IPS-11a (cell line): ENCODE data around the gene GPATCH2.

Source experiments
- H3K4me3 ChIP-seq: one replicate; pipeline ENCODE4 v1.5.1; 2013; ENCODE audit warnings: low read depth, low read length, control low read depth

Gene GPATCH2

DNA sequence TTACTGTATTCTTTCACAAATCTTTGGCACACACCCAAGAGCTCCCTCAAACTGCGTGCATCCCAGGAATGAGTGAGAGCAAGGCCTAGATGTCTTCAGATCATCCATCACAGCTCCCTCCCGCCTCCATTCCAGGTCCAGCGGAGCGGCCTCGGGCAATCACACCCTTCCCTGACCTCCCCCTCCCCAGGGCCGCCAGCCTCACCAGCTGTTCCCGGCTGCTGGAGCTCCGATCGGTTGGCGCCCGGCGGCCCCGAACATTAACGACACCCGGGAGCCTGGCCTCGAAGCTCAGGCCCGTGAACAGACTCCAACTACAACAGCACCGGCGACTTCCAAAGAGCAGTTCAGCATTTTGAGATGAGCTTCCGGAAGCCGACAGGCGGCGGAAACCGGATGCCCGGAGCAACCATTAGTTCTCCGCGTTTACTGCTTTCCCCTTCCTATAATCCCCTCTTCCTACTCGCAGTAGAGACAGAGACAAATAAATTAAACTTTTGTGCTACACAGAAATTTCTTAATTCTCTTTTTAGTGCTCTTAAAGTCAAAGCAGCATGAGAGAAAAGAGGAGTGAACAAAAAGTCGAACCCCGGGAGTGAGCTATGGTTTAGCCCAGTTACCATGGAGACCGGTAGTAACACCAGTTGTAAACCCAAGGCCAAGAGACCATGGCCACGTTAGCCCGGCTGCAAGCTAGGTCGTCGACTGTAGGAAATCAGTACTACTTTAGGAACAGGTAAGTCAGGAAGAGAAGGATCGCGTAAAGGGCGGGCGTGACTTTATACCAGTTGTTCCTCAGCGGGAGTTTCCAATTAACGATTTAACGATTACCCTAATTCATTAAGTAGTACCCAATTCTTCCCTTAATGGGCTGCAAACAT lies at the start of gene GPATCH2, which contains the start of gene SPATA17:
Gene GPATCH2, minus strand, starts transcription at position 380 of the 881 bp plus-strand sequence. Its CDS starts 119 bp downstream, at position 261.
Gene SPATA17, plus strand, starts transcription at position 634 of the 881 bp plus-strand sequence. Its CDS starts 35 bp downstream, at position 669.
- peak within 1 kb of the TSS; percentile 84 for H3K4me3 ChIP-seq

GRCh38 chr1:217674028-217674729 lies 43.3 kb upstream of the GPATCH2 start:
- H3K4me3 ChIP-seq, result no peak overlapping the region

DNA sequence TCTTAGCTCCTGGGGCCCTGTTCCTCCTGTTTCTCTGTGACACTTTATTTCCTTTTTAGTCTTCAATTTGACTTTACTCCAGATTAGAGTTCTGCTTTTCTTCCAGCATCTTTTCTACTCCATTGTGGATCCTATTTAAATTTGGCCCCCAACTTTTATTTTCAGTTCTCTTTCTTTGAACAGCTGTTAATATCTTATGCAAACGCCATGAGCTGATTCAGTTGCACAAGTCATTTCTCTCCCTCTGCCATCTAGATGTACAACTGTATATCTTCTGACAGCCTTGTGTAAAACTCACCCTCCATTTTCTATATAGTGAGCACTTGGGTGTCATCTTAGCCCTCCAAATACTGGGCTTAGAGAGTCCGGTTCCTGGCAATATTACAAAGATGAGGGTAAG lies 42.5 kb upstream of the GPATCH2 start:
- H3K4me3 ChIP-seq, result no peak overlapping the region

DNA sequence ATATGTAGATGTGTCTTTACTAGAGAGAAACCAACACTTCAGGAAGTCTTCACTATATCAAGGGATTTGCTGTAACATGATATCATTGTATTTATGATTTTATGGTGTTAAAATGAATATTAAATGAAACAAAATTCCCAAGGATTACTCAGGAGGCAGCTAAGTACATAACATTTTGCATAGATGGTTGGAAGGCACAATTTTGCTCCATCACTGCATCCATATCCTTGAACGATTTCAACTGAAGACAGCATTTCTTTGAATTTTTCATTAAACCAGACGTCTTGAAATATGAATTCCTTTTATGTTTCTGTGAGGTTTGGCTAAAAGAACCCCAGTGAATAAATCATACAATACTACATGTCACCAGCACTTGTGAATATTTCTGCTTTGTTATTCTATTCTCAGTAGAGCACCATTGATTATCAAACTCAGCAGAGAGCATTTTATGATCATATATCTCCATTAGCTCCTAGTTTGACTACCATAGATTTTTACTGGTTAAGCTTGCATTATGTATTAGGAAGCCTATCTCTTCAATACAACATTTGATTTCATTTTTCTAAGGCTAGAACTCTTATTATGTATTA lies 37.6 kb upstream of the GPATCH2 start:
- H3K4me3 ChIP-seq, result no peak overlapping the region

GRCh38 chr1:217661407-217661806 lies 30.5 kb upstream of the GPATCH2 start:
- H3K4me3 ChIP-seq, result no peak overlapping the region

GRCh38 chr1:217660353-217661062 lies 29.6 kb upstream of the GPATCH2 start:
- H3K4me3 ChIP-seq, result no peak overlapping the region

DNA sequence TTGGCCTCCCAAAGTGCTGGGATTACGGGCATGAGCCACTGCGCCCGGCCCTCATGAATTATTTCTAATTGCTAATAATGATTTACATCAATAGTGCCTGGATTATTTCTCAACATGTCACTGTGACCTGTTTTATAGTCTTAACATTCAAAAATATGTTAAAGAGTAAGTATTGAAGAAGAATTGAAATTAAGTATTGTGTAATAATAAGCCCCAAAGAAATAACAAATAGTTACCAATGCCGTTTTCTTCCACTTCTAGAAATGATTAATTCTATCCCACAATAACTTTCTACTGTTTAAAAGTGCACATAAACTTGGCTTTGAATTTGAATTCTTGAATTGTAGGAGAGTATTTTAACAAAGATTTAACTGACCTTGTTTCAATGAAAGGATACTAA lies 19.8 kb upstream of the GPATCH2 start:
- no peak overlapping the region for H3K4me3 ChIP-seq

- H3K4me3 ChIP-seq, result no peak overlapping the region
These were observed 16.9 kb upstream of the GPATCH2 start for GRCh38 chr1:217647791-217648190.

DNA sequence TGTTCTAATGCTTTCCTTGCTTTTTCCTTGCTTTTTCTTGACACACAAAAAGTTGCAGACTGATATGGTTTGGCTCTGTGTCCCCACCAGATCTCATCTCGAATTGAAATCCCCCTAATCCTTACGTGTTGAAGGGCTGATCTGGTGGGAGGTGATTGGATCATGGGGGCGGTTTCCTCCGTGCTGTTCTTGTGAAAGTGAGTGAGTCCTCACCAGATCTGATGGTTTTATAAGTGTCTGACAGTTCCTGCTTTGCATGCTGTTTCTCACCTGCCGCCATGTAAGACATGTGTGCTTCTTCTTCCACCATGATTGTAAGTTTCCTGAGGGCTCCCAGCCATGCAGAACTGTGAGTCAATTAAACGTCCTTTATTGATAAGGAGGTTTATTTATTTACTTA lies 11.6 kb upstream of the GPATCH2 start:
- H3K4me3 ChIP-seq, result no peak overlapping the region

- H3K4me3 ChIP-seq, result no peak overlapping the region
These were observed 3.5 kb downstream of the GPATCH2 start for GRCh38 chr1:217627431-217627830.

DNA sequence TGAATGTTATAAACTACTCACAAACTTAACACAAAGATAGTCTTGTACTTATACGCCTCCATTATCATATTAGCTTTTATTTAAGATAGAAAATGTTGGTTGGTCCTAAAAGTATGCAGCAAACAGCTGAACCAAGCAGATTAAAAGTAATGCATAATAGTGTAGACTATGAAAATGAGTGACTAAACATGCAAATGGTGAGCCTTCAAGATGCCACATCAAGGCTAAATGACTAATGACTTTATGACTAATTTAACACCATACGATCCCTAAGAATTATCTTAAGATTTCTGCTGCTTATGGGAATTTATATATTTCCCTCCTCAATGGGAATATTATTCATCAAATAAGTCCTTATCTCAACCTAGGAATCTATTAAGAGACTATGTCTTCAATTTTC lies 4.6 kb downstream of the GPATCH2 start:
- no peak overlapping the region for H3K4me3 ChIP-seq

DNA sequence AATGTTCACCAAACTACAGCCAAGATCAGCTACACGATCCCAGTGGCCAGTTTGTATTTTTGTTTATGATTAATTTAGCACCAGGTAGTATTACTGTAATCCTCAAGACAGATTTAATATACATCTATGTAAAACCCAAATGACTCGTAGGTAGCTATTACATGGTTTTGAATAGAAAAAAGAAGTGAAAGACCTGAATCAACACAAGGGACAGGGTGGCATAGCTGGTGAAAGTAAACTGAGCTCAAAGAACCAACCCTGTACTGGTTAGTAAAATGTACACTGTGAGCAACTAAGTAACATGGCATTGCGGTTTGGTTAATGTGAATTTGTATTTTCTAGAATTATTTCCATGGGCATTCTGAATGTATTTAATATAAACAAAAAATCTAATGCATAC lies 8.8 kb downstream of the GPATCH2 start:
- H3K4me3 ChIP-seq, result no peak overlapping the region

- no peak overlapping the region for H3K4me3 ChIP-seq
These were observed 10.1 kb downstream of the GPATCH2 start for GRCh38 chr1:217620814-217621213.

DNA sequence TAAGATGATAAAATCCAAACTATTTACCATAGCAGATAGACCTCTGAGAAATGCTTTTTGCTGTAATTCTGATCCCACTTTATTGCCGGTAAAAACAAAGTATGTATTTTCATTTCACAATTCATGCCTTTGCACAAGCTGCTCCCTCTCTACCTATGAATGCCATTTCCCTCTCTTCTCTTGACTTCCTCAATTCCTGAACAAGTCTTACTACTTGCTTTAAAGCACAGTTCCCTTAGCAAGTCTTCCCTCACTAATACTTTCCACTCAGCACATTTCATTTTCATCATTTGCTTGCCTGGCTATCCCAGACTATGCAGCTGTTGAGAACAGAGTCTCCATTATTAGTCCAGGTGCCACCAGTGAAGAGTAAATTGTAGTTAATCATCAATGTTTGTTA lies 13.8 kb downstream of the GPATCH2 start:
- no peak overlapping the region for H3K4me3 ChIP-seq

DNA sequence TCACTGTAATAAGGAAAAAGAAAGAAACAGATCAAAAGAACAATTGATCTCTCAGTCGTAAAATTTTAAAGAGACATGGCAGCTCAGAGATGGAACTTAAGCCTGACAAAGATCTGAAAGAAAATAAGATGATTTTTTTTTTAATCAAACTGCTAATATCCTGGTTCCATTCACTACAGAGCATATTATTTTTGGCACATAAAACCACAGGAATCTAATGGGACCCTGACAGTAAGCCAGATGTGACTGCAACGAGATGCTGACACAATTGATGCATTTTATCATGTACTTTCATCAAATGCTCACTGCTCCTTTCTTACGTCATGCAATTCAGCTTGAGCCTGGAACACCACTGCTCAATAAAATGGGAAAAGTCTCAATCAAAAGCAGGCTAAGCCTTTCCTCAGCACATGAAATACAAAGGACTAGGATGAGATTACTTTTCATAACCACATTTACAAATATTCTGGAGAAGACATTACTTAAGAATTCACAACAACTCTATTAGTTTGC lies 16.6 kb downstream of the GPATCH2 start:
- H3K4me3 ChIP-seq, result no peak overlapping the region

- H3K4me3 ChIP-seq, result no peak overlapping the region
These were observed 25.5 kb downstream of the GPATCH2 start for GRCh38 chr1:217605390-217605789.

DNA sequence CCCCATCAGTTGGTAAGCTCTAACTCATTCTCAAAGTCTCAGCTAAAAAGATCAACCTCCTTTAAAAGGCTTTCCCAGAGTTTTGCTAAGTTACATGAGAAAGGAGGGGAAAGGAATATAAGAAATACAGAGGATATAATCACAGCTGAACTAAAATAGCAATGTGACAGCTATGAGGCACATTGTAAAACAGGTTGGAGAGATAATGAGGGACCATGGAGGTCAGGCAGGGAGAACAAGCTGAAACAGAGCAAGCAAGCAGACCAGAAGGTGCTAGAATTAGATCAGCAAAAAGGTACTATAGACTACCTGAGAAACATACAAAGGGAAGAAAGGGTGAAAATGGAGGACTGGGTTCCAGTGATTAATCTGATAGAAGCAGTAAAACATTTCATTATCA lies 28.5 kb downstream of the GPATCH2 start:
- no peak overlapping the region for H3K4me3 ChIP-seq

GRCh38 chr1:217599154-217599553 lies 31.7 kb downstream of the GPATCH2 start:
- no peak overlapping the region for H3K4me3 ChIP-seq

GRCh38 chr1:217590598-217590997 lies 40.3 kb downstream of the GPATCH2 start:
- no peak overlapping the region for H3K4me3 ChIP-seq

GRCh38 chr1:217586586-217586985 lies 44.3 kb downstream of the GPATCH2 start:
- H3K4me3 ChIP-seq, result no peak overlapping the region

DNA sequence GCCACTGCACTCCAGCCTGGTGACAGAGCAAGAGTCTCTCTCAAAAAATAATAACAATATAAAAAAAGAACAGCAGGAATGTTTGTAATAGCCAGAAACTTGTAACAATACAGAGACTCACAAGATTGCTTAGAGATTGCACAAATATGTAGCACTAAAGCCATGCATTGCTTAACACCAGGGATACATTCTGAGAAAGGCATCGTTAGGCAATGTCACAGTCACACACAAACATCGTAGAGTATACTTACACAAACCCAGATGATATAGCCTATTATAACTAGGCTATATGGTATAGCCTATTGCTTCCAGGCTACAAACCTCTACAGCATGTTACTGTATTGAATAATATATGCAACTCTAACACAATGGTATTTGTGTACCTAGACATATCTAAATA lies 45.3 kb downstream of the GPATCH2 start:
- H3K4me3 ChIP-seq, result no peak overlapping the region
